GM21526 (cell line): Measurements from ENCODE around the gene CFAP97D1.

ENCODE experiments used
- ATAC-seq: cut with Tn5 transposase; IDR thresholded peaks from one replicate; pipeline ENCODE4 v1.9.1; 2021; ENCODE audit warnings: moderate library complexity; ENCODE audit not compliant: unreplicated experiment, low FRiP score

CFAP97D1 gene

GRCh38 chr17:43780135-43780534, at the start of gene CFAP97D1:
Gene CFAP97D1, plus strand, starts transcription at chr17:43780435. Its CDS starts 28 bp downstream, at chr17:43780463.
- ATAC-seq, result no peak

GRCh38 chr17:43732958-43733357, 47.3 kb upstream of the CFAP97D1 start:
- no peak for ATAC-seq

GRCh38 chr17:43733956-43734355, 46.3 kb upstream of the CFAP97D1 start:
- no peak for ATAC-seq

- no peak for ATAC-seq
Measured at GRCh38 chr17:43734376-43734775, 45.9 kb upstream of the CFAP97D1 start.

- no peak for ATAC-seq
Measured at GRCh38 chr17:43736389-43736788, 43.8 kb upstream of the CFAP97D1 start.

- ATAC-seq, result no peak
Measured at GRCh38 chr17:43737722-43738121, 42.5 kb upstream of the CFAP97D1 start.

- no peak for ATAC-seq
Measured at GRCh38 chr17:43740541-43740940, 39.7 kb upstream of the CFAP97D1 start.

- ATAC-seq, result no peak
Measured at GRCh38 chr17:43741636-43742035, 38.6 kb upstream of the CFAP97D1 start.

- no peak for ATAC-seq
Measured at GRCh38 chr17:43745541-43745940, 34.7 kb upstream of the CFAP97D1 start.

GRCh38 chr17:43750153-43750552, 30.1 kb upstream of the CFAP97D1 start:
- no peak for ATAC-seq

GRCh38 chr17:43753493-43754129, 26.6 kb upstream of the CFAP97D1 start:
- no peak for ATAC-seq

- no peak for ATAC-seq
Measured at GRCh38 chr17:43754947-43755346, 25.3 kb upstream of the CFAP97D1 start.

GRCh38 chr17:43755389-43755875, 24.8 kb upstream of the CFAP97D1 start:
- ATAC-seq, result no peak

- ATAC-seq, result no peak
Measured at GRCh38 chr17:43756201-43756600, 24.0 kb upstream of the CFAP97D1 start.

- no peak for ATAC-seq
Measured at GRCh38 chr17:43757171-43757660, 23.0 kb upstream of the CFAP97D1 start.

- ATAC-seq, result no peak
Measured at GRCh38 chr17:43758086-43758485, 22.1 kb upstream of the CFAP97D1 start.

- no peak for ATAC-seq
Measured at GRCh38 chr17:43758497-43759174, 21.6 kb upstream of the CFAP97D1 start, which contains the start of gene SOST. Gene SOST, minus strand, starts transcription at chr17:43758791. Its CDS starts 50 bp downstream, at chr17:43758741.

GRCh38 chr17:43759836-43760235, 20.4 kb upstream of the CFAP97D1 start:
- ATAC-seq, result no peak

GRCh38 chr17:43760254-43760852, 19.9 kb upstream of the CFAP97D1 start:
- no peak for ATAC-seq

GRCh38 chr17:43766413-43767052, 13.7 kb upstream of the CFAP97D1 start:
- ATAC-seq, result no peak
